DMS114 treated with DMSO at 0.1 percent for 48 hours (cell line): ENCODE results near the gene ZDHHC1.

Experiments used
- DNase-seq: peaks from one replicate; lab custom pipeline; 2025; ENCODE audit not compliant: unreplicated experiment; lab: John Stamatoyannopoulos, UW

The ZDHHC1 gene

GRCh38 chr16:67413978-67414911 lies 2.0 kb downstream of the ZDHHC1 start:
- no peak for DNase-seq

DNA sequence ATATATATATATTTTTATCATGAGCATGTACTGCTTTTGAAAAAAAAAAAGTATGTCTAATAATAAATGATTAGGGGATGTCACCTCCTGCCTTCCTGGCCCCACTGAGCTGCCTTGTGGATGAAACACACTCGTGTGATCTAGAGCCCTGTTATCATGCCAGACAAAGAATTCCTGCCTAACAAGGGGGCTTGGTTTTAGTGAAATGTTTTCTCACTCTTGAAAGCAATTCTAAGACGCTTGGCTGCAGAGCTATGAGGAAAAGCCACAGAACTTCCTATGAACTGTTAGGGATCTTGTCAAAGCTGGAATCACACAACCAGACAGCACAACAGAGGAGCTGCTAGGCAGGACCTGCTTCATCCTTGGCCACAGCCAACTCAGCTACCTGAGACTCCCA lies 4.0 kb downstream of the ZDHHC1 start:
- no peak for DNase-seq

DNA sequence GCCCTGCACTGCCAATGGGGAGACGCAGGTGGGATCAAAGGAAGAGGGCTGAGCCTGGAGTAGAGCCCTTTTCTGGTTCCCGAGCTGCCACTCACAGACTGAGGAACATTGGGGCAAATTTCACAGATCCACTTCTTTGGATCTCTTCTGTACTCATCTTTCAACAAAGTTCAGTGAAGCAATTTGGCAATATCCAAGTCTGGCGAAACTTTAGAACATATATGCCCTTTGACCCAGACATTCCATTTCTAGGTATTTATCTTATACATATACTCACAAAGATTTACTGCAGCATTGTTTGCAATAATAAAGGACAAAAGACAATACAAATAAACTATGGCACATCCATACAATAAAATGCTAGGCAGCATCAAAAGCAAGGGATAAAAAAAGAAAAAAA lies 4.9 kb downstream of the ZDHHC1 start:
- DNase-seq: no peak

DNA sequence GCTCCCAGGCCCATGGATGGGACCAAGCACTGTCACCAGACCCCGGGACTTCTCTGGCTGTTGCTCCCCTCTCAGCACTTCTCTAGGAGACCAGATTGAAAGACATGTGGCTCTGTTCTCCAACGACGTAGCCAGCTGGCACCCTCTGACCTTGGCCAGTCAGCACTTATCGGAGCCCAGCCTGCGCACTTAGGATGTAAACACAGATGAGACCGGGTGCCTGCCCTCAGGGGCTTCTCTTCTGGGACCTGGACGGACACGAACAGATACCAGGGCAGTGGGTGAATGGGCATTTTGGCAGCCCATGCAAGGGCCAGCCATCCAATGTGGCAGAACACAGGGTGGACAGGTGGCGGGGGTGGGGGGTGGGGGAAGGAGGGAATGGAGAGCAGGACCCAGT lies 6.6 kb downstream of the ZDHHC1 start:
- DNase-seq: no peak

DNA sequence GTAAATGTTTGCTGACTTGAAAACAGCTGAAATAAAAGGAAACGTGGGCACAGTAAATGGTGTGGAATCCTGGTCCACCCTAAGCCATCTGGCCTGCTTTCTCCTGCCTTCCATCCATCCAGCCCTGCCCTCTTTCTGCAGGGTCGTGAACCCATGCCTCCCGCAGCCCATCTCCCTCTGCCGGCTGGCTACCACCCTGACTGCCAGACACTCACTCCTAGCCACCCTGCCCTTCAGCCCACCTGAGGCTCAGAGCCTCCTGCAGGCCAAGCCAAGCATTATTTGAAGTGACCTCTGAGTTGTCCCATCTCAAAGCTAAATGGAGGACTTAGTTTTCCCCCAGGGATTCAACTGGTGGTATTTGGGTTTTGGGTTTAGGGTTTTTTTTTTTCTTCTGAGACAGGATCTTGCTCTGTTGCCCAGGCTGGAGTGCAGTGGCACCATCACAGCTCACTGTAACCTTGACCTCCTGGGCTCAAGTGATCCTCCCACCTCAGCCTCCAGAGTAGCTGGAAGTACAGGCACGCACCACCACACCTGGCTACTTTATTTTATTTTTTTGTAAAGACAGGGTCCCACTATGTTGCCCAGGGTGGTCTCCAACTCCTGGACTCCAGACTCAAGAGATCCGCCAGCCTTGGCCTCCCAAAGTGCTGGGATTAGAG lies 8.4 kb downstream of the ZDHHC1 start:
- DNase-seq: no peak

GRCh38 chr16:67407176-67407787 lies 9.0 kb downstream of the ZDHHC1 start:
- no peak for DNase-seq

- DNase-seq: no peak
Observed at GRCh38 chr16:67406111-67406971, 9.9 kb downstream of the ZDHHC1 start.

DNA sequence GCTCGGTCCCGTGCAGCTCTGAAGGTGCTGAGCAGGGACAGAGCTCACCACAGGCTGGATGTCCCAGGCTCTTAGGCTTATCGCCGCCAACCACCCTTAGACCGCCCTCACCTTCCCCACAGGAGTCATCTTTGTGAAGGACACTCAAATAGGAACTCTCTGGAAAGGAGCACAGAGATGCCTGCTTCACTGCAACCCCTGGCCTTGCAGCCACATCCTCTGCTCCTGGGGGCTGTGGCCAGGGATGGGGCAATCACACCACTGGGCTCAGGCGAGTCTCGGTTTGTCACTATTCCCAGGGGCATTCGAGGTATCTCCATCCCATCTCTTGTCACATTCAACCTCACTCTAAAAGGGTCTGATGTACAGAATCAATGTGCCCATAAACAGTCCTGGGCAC lies 10.9 kb downstream of the ZDHHC1 start:
- no peak for DNase-seq

DNA sequence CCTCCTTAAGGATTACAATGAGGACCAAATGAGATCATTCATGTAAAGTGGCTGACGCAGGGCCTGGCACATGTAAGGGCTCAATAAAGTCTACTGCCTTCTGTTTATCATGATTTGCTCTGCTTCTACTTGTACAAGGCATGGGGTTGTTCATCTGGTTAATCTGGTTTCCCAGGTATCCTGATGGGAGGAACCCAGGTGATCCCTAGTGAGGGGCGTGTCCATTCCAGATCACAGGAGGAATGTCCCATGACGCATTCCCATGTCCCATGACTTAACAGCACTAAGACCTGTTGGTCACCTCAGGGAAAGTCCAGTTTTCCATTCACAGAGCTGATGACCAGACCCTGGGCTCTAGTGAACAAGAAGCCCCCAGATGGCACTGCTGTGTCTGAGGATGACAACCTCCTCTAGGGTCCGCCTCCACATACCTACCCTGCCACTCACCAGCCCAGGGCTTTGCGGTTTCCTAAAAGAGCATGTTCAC lies 11.5 kb downstream of the ZDHHC1 start:
- no peak for DNase-seq

DNA sequence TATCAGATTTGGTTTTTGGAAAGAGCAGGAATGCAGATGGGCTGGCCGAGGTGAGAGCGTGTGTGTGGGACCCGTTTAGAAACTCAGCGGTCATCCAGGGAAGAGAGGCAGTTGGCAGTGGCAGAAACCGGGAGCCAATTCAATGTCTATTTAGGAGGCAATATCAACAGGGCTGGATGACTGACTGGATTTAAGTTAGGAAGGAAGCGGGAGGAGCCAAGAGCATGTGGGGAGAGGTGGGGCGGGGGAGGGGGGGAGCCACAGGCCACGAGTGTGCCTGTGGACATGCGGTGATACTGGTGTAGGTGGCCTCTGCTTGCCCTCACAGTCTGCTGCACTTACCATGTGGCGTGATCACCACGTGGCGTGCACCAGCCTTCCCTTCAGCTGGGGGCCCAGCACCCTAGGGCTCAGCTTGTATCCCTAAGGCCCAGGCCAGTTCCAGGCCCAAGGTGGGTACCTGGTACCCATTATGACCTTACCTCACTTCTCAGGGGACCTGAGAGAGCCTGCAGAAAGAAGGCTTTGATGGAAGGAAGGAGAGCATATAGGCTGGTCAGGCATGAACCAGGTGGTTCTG lies 12.2 kb downstream of the ZDHHC1 start:
- DNase-seq: no peak

- no peak for DNase-seq
Observed at GRCh38 chr16:67400901-67401300, 15.4 kb downstream of the ZDHHC1 start.

GRCh38 chr16:67399749-67400704 lies 16.2 kb downstream of the ZDHHC1 start:
- DNase-seq: no peak

- DNase-seq: no peak
Observed at GRCh38 chr16:67399218-67399733, 17.0 kb downstream of the ZDHHC1 start.

DNA sequence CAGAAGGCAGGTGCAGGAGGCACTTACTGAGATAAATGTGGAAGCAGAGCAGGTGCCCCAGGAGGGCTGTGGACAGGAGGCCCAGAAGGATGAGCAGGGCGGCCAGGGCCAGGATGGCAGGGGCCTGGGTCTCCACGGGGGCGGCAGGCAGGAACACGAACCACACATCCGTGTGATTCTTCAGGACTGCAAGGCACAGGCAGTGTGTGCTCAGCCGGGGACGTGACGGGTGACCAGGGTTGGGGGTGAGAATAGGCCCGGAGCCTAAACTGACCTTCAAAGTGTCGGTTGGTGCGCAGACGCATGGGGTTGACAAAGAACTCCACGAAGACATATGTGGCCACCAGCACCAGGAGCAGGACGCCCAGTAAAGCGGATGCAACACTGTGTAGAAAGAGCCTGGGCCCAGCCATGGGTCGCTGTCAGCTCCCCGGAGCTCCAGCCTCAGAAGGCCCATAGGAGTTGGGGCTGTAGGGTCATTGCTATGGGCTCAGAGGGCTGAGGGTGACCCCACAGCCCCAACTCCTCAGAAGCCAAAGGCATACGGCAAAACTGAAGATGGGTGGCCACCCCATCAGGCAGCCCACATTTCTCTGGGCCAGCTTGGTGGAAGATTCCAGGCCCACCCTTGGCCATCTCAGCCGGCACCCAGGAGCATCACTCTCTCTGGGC lies 17.6 kb downstream of the ZDHHC1 start:
- no peak for DNase-seq

DNA sequence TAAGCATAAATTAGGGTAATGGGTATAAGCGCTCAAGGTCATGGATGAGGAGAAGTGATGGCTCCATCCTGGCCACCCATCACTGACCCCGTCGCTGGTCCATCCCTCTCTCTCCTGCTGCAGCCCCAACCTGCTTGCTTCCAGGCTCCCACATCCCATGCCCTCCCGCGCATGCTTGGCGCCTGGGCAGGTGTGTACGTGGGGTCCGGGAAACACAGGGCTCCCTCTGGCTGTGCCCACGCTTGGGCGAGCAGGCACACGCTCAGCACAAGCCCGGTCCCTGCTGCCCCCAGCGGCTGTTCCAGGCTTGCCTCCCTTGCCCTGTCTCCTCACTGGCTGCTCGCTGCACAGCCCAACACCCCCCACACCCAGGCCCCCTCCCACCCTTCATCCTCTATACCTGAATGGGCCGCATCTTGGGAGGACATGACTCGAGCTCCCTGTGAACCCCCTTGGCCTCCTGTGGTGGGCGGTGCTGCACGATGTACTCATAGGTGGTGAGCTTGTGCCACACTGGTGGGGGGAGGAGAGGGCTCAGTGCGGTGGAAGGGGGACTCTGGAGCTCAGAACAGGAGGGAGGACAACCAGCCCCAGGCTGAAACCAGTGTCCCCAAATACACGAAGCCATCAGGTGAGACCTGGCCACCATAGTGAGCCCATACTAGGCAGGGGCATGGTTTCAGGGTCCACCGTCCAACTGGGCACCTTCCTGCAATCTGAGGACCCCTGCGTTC lies 18.3 kb downstream of the ZDHHC1 start:
- no peak for DNase-seq

DNA sequence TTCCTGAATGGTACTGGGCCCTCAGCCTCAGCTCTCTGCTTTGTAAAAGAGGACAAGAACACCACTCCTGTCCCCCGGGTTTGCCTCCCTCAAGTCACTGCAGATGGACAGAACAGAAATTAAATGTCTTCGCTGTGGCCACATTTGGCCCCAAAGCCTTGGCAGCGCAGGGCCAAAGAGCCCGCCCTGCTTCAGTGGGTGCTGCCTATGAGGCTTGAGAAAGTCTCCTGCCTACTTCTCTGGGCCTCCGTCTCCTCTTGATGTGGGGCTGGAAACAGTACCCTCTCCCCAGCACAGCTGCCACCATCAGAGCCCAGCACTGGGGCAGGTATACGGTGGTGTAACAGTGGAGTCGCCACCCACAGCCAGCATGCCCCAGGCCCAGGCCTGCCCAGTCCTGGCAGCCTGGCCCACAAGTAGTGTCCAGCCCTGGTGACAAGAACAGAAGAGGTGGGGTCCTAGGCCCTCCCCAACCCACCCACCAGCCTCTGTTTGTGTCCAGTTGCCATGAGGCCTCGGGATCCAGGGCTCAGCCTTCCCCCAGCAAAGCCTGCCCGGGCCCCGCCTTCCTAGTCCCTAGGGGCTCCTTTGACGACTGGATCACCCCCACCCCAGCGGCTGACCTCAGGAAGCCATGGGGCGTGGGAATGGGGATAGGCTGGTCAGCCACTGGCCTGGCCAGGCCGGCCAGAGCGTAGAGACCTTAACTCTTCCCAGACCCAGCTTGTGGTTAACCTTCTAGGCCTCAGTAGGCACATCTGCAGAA lies 19.1 kb downstream of the ZDHHC1 start:
- DNase-seq: no peak
